K562 (cell line): Measurements from ENCODE around the gene ADK. TPM values are rescaled to one million over a fixed set of nuclear protein-coding genes. Genes with fewer than 3 reads are reported as not detected.

ENCODE experiments used
- ATAC-seq: fragments of 200-7000 bp; cut with Tn5 transposase; 3 replicates; pipeline ENCODE4 v1.9.1; 2020; ENCODE audit warnings: moderate library complexity
- BruUV-seq: library from RNA; stranded (reverse); fragments of 400-500 nt; replicated peaks from 2 replicates; lab custom pipeline; 2021; lab: Mats Ljungman, UMichigan
- CTCF ChIA-PET: fragments of 300-600 bp; formaldehyde crosslinking; extraction: SDS; loops from one replicate; lab custom pipeline; 2021; ENCODE audit warnings: low intra/inter-chr PET ratio; lab: Yijun Ruan, JAX
- POLR2A ChIA-PET: fragments of 300-600, 350-650 bp; sonication (Branson Sonifier 250); formaldehyde crosslinking; extraction: SDS; loops from one replicate; lab custom pipeline; 2021; ENCODE audit warnings: antibody characterized with exemption, inconsistent platforms; lab: Yijun Ruan, JAX
- DNase-seq, 4 experiments: peaks; one replicate each; pipeline versions ENCODE4 v3.0.0 to v3.0.0-alpha.2; 2011 to 2018; ENCODE audit warnings: low spot score in 3 of 4, mixed read lengths in 3 of 4; ENCODE audit errors: extremely low read depth in 1 of 4
- FAIRE-seq: peaks from 2 replicates; lab custom pipeline; 2011; peaks lifted over from hg19 to GRCh38; lab: Jason Lieb, UNC
- H2AFZ ChIP-seq: 2 replicates; pipeline ENCODE4 v1.6.0; 2011; ENCODE audit warnings: low read depth, low read length, control low read depth, inconsistent platforms
- H3K27ac ChIP-seq: fragments of 200-600 bp; 3 replicates; pipeline ENCODE4 v1.8.0; 2011; ENCODE audit warnings: low read depth, mild to moderate bottlenecking, control low read depth, inconsistent platforms, low read length, moderate library complexity, mixed read lengths; ENCODE audit errors: extremely low read depth
- H3K27me3 ChIP-seq, 2 experiments: fragments of 300-600 bp in 1 of 2; 2 replicates in 1 of 2; 3 replicates in 1 of 2; pipeline versions ENCODE4 v1.6.0 to v1.8.0; 2011; ENCODE audit warnings: inconsistent platforms in 2 of 2, low read length in 2 of 2, mild to moderate bottlenecking in 1 of 2, mixed read lengths in 1 of 2, moderate library complexity in 1 of 2; ENCODE audit not compliant: control insufficient read depth in 2 of 2, insufficient read depth in 2 of 2
- H3K36me3 ChIP-seq: fragments of 300-600 bp; 3 replicates; pipeline ENCODE4 v1.8.0; 2011; ENCODE audit warnings: mild to moderate bottlenecking, low read length, inconsistent platforms; ENCODE audit not compliant: control insufficient read depth, insufficient read depth
- H3K4me1 ChIP-seq, 2 experiments: fragments of 200-600 bp in 1 of 2; replicated peaks in 1 of 2; 2 replicates in 1 of 2; 3 replicates in 1 of 2; pipeline versions ENCODE4 v1.5.1 to v1.8.0; 2011; ENCODE audit warnings: inconsistent platforms in 2 of 2, low read length in 2 of 2, mild to moderate bottlenecking in 1 of 2, mixed read lengths in 1 of 2, moderate library complexity in 1 of 2; ENCODE audit not compliant: control insufficient read depth in 2 of 2, insufficient read depth in 2 of 2
- H3K4me2 ChIP-seq: 2 replicates; pipeline ENCODE4 v1.6.1; 2011; ENCODE audit warnings: low read length, control low read depth, inconsistent platforms, mixed read lengths; ENCODE audit not compliant: insufficient read depth
- H3K4me3 ChIP-seq: fragments of 200-600 bp; sonication (generic), shearing (Covaris generic); 2 replicates; pipeline ENCODE4 v1.5.1; 2016; ENCODE audit warnings: control low read depth, inconsistent platforms
- H3K79me2 ChIP-seq: fragments of 200-600 bp; 3 replicates; pipeline ENCODE4 v1.8.0; 2011; ENCODE audit warnings: low read length, inconsistent platforms; ENCODE audit not compliant: control insufficient read depth, insufficient read depth
- H3K9ac ChIP-seq, 2 experiments: 2 replicates each; pipeline versions ENCODE4 v1.6.0 to v1.6.1; 2011; ENCODE audit warnings: low read depth in 2 of 2, low read length in 2 of 2, control low read depth in 1 of 2, inconsistent platforms in 1 of 2, mild to moderate bottlenecking in 1 of 2, mixed read lengths in 1 of 2; ENCODE audit not compliant: insufficient read depth in 1 of 2
- H3K9me1 ChIP-seq: one replicate; pipeline ENCODE4 v1.6.0; 2011; ENCODE audit warnings: inconsistent platforms, mild to moderate bottlenecking, low read length, moderate library complexity; ENCODE audit not compliant: control insufficient read depth, insufficient read depth
- H3K9me3 ChIP-seq: replicated peaks from 2 replicates; pipeline ENCODE4 v1.5.1; 2011; ENCODE audit warnings: low read depth, low read length, inconsistent platforms; ENCODE audit not compliant: control insufficient read depth, insufficient read depth
- H4K20me1 ChIP-seq: replicated peaks from 2 replicates; pipeline ENCODE4 v1.6.1; 2011; ENCODE audit warnings: low read length, inconsistent platforms, mixed read lengths; ENCODE audit not compliant: control insufficient read depth, insufficient read depth
- BCOR ChIP-seq: fragments of 450-650 bp; IDR thresholded peaks from 2 replicates; pipeline ENCODE4 v1.6.1; 2016
- ELK3 ChIP-seq: fragments of 450-650 bp; formaldehyde crosslinking; IDR thresholded peaks from 2 replicates; pipeline ENCODE4 v1.4.0; 2020; ENCODE audit warnings: mild to moderate bottlenecking
- HMBOX1 ChIP-seq: sonication (generic); IDR thresholded peaks from 2 replicates; pipeline ENCODE4 v1.6.1; 2016
- MBD1 ChIP-seq: fragments of 250-450 bp; sonication (Bioruptor Pico); IDR thresholded peaks from 2 replicates; pipeline ENCODE4 v1.8.0; 2022; ENCODE audit warnings: inconsistent platforms
- NCOA6 ChIP-seq: fragments of 450-650 bp; IDR thresholded peaks from 2 replicates; pipeline ENCODE4 v1.6.1; 2017; ENCODE audit warnings: mild to moderate bottlenecking
- RBM15 ChIP-seq: fragments of 200-400 bp; formaldehyde crosslinking; IDR thresholded peaks from 2 replicates; pipeline ENCODE4 v1.6.1; 2018; ENCODE audit warnings: mild to moderate bottlenecking, low read length, moderate library complexity; ENCODE audit not compliant: insufficient read depth
- SAFB ChIP-seq: fragments of 200-400 bp; formaldehyde crosslinking; IDR thresholded peaks from 2 replicates; pipeline ENCODE4 v1.6.1; 2017; ENCODE audit warnings: low read depth, low read length, borderline replicate concordance
- SIN3B ChIP-seq: fragments of 450-650 bp; IDR thresholded peaks from 2 replicates; pipeline ENCODE4 v1.6.1; 2017; ENCODE audit warnings: low read depth, mild to moderate bottlenecking, moderate library complexity
- SMAD4 ChIP-seq: fragments of 250-450 bp; sonication (Bioruptor Pico); conservative IDR thresholded peaks from 2 replicates; pipeline ENCODE4 v1.8.0; 2021; ENCODE audit warnings: inconsistent platforms, mild to moderate bottlenecking, moderate library complexity
- TEAD4 ChIP-seq, 2 experiments: sonication (generic) in 1 of 2; formaldehyde crosslinking in 1 of 2; IDR thresholded peaks; 2 replicates each; pipeline versions ENCODE4 v1.6.1 to v1.8.0; 2012 to 2022; ENCODE audit warnings: borderline replicate concordance in 1 of 2, inconsistent platforms in 1 of 2, low read length in 1 of 2, mild to moderate bottlenecking in 1 of 2, missing genetic modification reagents in 1 of 2
- ZNF717 ChIP-seq: fragments of 250-450 bp; sonication (Bioruptor Pico); IDR thresholded peaks from 2 replicates; pipeline ENCODE4 v1.5.0; 2021
- WGBS: fragments of 100-300 bp; shearing (Covaris generic); methylation state at CpG from one replicate; pipeline ENCODE4 v1.1.6; 2016; ENCODE audit warnings: low coverage, mixed read lengths; ENCODE audit not compliant: insufficient coverage; ENCODE audit errors: missing lambda C conversion rate; 5-methylcytosine and 5-hydroxymethylcytosine counted together
- in situ Hi-C: fragments of 300-500 bp; cut with MboI; formaldehyde crosslinking; loops from 4 replicates; pipeline ENCODE4 v1.15.0; 2018; ENCODE audit warnings: inconsistent platforms, mixed read lengths
- intact Hi-C: fragments of 100-400 bp; cut with micrococcal nuclease; formaldehyde crosslinking; loops from 2 replicates; pipeline ENCODE4 v1.14.2; 2022
- polyA plus RNA-seq, 8 experiments: library from polyadenylated mRNA; depleted of rRNA in 4 of 8; stranded (reverse) in 5 of 8; unstranded in 3 of 8; fragments of >200 nt; fragmentation: Nextera tagmentation in 2 of 8; fragmentation: Illumina TruSeq in 1 of 8; extraction: Ambion mirVana in 2 of 8; extraction: Trizol in 1 of 8; gene quantifications; 2 replicates each; pipeline versions ENCODE4 v1.2.1 to v1.2.3, GENCODE V29; 2011 to 2014; ENCODE audit warnings: inconsistent platforms in 1 of 8, missing spikeins in 1 of 8
- total RNA-seq, 7 experiments: library from RNA; depleted of rRNA in 6 of 7; stranded (reverse); fragments of >200 nt in 6 of 7; fragmentation: Illumina TruSeq in 2 of 7; extraction: Trizol in 2 of 7; gene quantifications; 2 replicates each; pipeline versions ENCODE4 v1.2.1 to v1.2.3, GENCODE V29; 2011 to 2021; ENCODE audit warnings: low replicate concordance in 1 of 7

The ADK gene
- total and polyA plus RNA-seq, 9 of the 15 experiments (the other 6 are each of a cell fraction or from before 2014, with no cell fraction given), result 54.2 to 97.8 (median 73.6) TPM

GRCh38 chr10:74123081-74123480 is 27.9 kb upstream of the ADK start:
- CTCF ChIA-PET, result interaction anchor here (0.6 kb wide), 1 partner anchor 1287 kb away, joined by 3 read pairs; no protein-coding TSS in a partner anchor
- Histone ChIP-seq H3K9me3 (no peaks in the 10 kb centered on the region), H3K79me2 (no peaks in the 10 kb centered on the region), H3K4me2 (no peak overlapping the region), H3K27ac (no peak overlapping the region), H4K20me1 (no peaks in the 10 kb centered on the region), H3K4me1 (peaks cover 0 to 2% of the 10 kb centered on the region in 2 experiments; a peak in 2 of 5 replicates), H3K9ac (no peak overlapping the region), H3K4me3 (no peak overlapping the region), H2AFZ (no peak overlapping the region), H3K9me1 (no peaks in the 10 kb centered on the region)
- WGBS, result 21% methylated on average over 1 of the region's 1 CpG
- DNase-seq (no peak), ATAC-seq (no peak), FAIRE-seq (no peak)
- intact Hi-C loops, result no loop called here
- in situ Hi-C loops, result no loop called here
- no TSS peak for BruUV-seq
- TF ChIP-seq SAFB, result no peak
- no peak for TF ChIP-seq SMAD4 (CRISPR knock-in tag)
- TF ChIP-seq TEAD4 (IDR thresholded peaks at IDR 0.05; ENCODE audit: low read length), result no peak
- TF ChIP-seq TEAD4 (CRISPR knock-in tag; IDR thresholded peaks at IDR 0.05; ENCODE audit: borderline replicate concordance), result no peak
- TF ChIP-seq BCOR, result no peak
- TF ChIP-seq ELK3 (CRISPR knock-in tag), result no peak
- no peak for TF ChIP-seq ZNF717 (CRISPR knock-in tag)
- TF ChIP-seq RBM15, result no peak
- no peak for TF ChIP-seq MBD1 (CRISPR knock-in tag)
- no peak for TF ChIP-seq SIN3B
- TF ChIP-seq NCOA6, result no peak
- TF ChIP-seq HMBOX1, result no peak
- TF ChIP-seq, all 486 proteins: peak for 0
- POLR2A ChIA-PET, result interaction anchor here (0.8 to 2.6 kb wide), 5 partner anchors 10 to 27 kb away, joined by 3 to 14 read pairs (median 10); no protein-coding TSS in a partner anchor
- H3K27me3 ChIP-seq, result no peaks in the 10 kb centered on the region
- peaks cover 90% of the 10 kb centered on the region for H3K36me3 ChIP-seq
